Heart left ventricle (tissue), 16 donors: Measurements from ENCODE around the gene SWI5. TPM values are rescaled to one million over a fixed set of nuclear protein-coding genes. Genes with fewer than 3 reads are reported as not detected.

Experiments
- ATAC-seq, 4 donors: fragments of 200-7000 bp; cut with Tn5 transposase; one replicate each; pipeline ENCODE4 v1.9.1; 2020 to 2022; ENCODE audit warnings: moderate library complexity in 4 of 4, mild to moderate bottlenecking in 3 of 4, moderate number of reproducible peaks in 1 of 4
- DNase-seq, 5 donors: peaks; one replicate each; pipeline ENCODE4 v3.0.0-alpha.2; 2020
- H3K27ac ChIP-seq, 12 donors: fragments of 200-600 bp; sonication (generic) in 4 of 12; one replicate each; pipeline versions ENCODE4 v1.5.0 to v1.8.0; 2016 to 2022; ENCODE audit warnings: mild to moderate bottlenecking in 2 of 12
- H3K27me3 ChIP-seq, 9 donors: fragments of 200-600 bp; sonication (generic) in 2 of 9; one replicate each; pipeline versions ENCODE4 v1.5.1 to v1.8.0; 2016 to 2022; ENCODE audit warnings: mild to moderate bottlenecking in 3 of 9
- H3K36me3 ChIP-seq, 9 donors: fragments of 200-600 bp; sonication (generic) in 2 of 9; one replicate each; pipeline versions ENCODE4 v1.5.0 to v1.8.0; 2018 to 2022; ENCODE audit warnings: mild to moderate bottlenecking in 2 of 9
- H3K4me1 ChIP-seq, 12 donors: fragments of 200-600 bp; sonication (generic) in 4 of 12; one replicate each; pipeline versions ENCODE4 v1.5.0 to v1.8.0; 2016 to 2022; ENCODE audit warnings: mild to moderate bottlenecking in 3 of 12
- H3K4me3 ChIP-seq, 12 donors: fragments of 200-600 bp; sonication (generic) in 4 of 12; one replicate each; pipeline versions ENCODE4 v1.5.0 to v1.8.0; 2017 to 2022; ENCODE audit warnings: mild to moderate bottlenecking in 9 of 12, moderate library complexity in 4 of 12
- H3K9me3 ChIP-seq, 12 donors: fragments of 200-600 bp; sonication (generic) in 4 of 12; one replicate each; pipeline versions ENCODE4 v1.5.0 to v1.8.0; 2016 to 2022; ENCODE audit warnings: mild to moderate bottlenecking in 1 of 12
- POLR2A ChIP-seq, 2 donors: fragments of 450-650 bp; IDR thresholded peaks; one replicate each; pipeline ENCODE4 v1.6.1; 2017; ENCODE audit warnings: antibody characterized with exemption in 2 of 2, mild to moderate bottlenecking in 2 of 2, moderate library complexity in 2 of 2
- WGBS, 4 donors: extraction: QIAGEN DNeasy Blood & Tissue Kit in 2 of 4; methylation state at CpG; one replicate each; pipeline versions ENCODE4 v1.1.5 to v1.1.7; 2013 to 2018; 5-methylcytosine and 5-hydroxymethylcytosine counted together
- intact Hi-C, 10 donors: fragments of 100-400 bp; cut with DNase I; formaldehyde crosslinking; loops; one replicate each; pipeline versions ENCODE4 v1.11.1 to v1.14.2; 2022
- polyA plus RNA-seq, 2 donors: library from polyadenylated mRNA; stranded (reverse); fragments of 200-250 nt; gene quantifications; one replicate each; pipeline ENCODE4 v1.2.3, GENCODE V29; 2013
- total RNA-seq, 9 donors: library from RNA; depleted of rRNA in 2 of 9; stranded (reverse); fragments of >200 nt in 2 of 9; fragmentation: NEBNext Ultra II Directional in 3 of 9; extraction: Animal tissue kit (Norgen Biotek cat#: 25700) in 3 of 9; gene quantifications; one replicate each; pipeline versions ENCODE4 v1.1.0 to v1.2.4, GENCODE V29; 2016 to 2023
- TF ChIP-seq, protein P1 (sequence below), 12 donors: fragments of 200-600 bp; sonication (generic) in 4 of 12; IDR thresholded peaks; one replicate each; pipeline versions ENCODE4 v1.5.0 to v1.8.0; 2018 to 2022; ENCODE audit warnings: antibody characterized with exemption in 12 of 12, mild to moderate bottlenecking in 5 of 12
- donor health status: ischemic (EF 13 %, LVEDD 7.1; RV severe dilation, severe dysfunction).
- donor health status: healthy with polysubstance abuse.
- donor health status: DM: no; HTN: yes; CAD: no.
- donor health status: DM: no; HTN: no; CAD: no.
- donor health status: ischemic (EF 25% LVEDD 6.9; RV normal size, moderate dysfunction).
- donor health status: ischemic (EF 25% LVEDD 5.7; RV mildly dilated, moderate dysfunction).
- donor health status: healthy.
- donor health status: DM: yes; HTN: yes; CAD: no.
- donor health status: ischemic (EF 35%, LVEDD 5.7; RV mildly dilated, moderate dysfunction).
- donor health status: nonischemic (EF 11% LVEDD 7.7; RV severe dilation, severe dysfunction).
- donor health status: DM: yes; HTN: yes; CAD: no.
- donor health status: PGD.
- donor health status: ischemic (EF 29% LVEDD 5.4; RV normal size, mild dysfunction).
- donor health status: nonischemic (EF 23%, LVEDD 6.1; RV moderate dilation, normal function).

SWI5 gene
- total and polyA plus RNA-seq, 11 donors = 10.8 to 30.6 (median 18.8) TPM

DNA sequence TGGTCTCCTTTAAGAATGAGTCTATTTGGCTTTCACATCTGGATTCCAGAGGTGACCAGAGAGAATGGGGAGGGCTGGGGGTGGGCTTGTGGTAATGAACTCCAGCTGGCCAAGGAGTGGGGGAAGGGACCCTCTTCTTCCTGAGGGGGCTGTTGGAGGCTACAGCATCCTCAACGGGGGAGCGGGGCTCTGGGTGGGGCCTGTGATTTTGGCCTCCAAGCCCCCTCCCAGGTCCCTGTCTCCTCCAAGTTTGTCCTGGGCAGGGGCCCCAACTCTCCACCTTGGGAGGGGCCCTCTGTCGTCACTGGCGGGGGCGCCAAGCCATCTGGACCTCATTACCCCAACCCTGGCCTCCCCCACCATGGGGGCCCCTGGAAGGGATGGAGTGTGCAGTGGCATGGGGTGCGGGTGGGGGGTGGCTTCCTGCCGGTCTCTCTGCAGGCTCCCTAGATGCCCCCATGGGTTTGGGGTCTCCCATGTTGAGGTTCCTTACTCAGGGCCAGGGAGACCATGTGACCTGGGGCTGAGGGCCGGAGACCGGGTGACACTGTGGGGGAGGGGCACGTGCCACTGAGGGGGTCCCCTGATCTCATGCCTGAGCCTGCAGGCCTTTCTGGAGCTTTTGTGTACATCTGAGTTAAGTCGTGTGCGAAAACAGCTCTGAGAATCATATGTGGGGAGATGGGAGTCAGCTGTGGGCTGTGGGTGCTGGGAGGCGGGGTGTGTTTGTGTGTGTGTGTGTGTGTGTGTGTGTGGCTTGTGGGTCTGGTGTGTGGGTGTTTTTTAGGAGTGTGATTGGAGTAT lies 32.7 kb upstream of the SWI5 start:
- peak overlapping the region in 11 of 12 donors; percentile 37 to 94 (median 71) for H3K27ac ChIP-seq
- intact Hi-C loops = no loop called here
- H3K27me3 ChIP-seq = no peaks in the 10 kb centered on the region
- peaks cover 0 to 35% (median 14%) of the 10 kb centered on the region in 12 donors for H3K4me1 ChIP-seq
- no peak for TF ChIP-seq POLR2A (IDR thresholded peaks at IDR 0.05)
- TF ChIP-seq, protein P1, sequence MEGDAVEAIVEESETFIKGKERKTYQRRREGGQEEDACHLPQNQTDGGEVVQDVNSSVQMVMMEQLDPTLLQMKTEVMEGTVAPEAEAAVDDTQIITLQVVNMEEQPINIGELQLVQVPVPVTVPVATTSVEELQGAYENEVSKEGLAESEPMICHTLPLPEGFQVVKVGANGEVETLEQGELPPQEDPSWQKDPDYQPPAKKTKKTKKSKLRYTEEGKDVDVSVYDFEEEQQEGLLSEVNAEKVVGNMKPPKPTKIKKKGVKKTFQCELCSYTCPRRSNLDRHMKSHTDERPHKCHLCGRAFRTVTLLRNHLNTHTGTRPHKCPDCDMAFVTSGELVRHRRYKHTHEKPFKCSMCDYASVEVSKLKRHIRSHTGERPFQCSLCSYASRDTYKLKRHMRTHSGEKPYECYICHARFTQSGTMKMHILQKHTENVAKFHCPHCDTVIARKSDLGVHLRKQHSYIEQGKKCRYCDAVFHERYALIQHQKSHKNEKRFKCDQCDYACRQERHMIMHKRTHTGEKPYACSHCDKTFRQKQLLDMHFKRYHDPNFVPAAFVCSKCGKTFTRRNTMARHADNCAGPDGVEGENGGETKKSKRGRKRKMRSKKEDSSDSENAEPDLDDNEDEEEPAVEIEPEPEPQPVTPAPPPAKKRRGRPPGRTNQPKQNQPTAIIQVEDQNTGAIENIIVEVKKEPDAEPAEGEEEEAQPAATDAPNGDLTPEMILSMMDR (IDR thresholded peaks at IDR 0.05) = no peak
- peak in 3 of 5 donors; percentile 41 to 64 (median 58) for DNase-seq
- 66 to 86% (median 72%) methylated on average over 9 to 13 of the region's 13 CpGs for WGBS, 4 donors
- H3K4me3 ChIP-seq = peak overlapping the region in 7 of 12 donors; percentile 21 to 65 (median 46)
- no peaks in the 10 kb centered on the region for H3K9me3 ChIP-seq
- peaks cover 0 to 3% (median 0%) of the 10 kb centered on the region in 9 donors for H3K36me3 ChIP-seq
- ATAC-seq = peak in 3 of 4 donors; percentile 10 to 36 (median 15)

DNA sequence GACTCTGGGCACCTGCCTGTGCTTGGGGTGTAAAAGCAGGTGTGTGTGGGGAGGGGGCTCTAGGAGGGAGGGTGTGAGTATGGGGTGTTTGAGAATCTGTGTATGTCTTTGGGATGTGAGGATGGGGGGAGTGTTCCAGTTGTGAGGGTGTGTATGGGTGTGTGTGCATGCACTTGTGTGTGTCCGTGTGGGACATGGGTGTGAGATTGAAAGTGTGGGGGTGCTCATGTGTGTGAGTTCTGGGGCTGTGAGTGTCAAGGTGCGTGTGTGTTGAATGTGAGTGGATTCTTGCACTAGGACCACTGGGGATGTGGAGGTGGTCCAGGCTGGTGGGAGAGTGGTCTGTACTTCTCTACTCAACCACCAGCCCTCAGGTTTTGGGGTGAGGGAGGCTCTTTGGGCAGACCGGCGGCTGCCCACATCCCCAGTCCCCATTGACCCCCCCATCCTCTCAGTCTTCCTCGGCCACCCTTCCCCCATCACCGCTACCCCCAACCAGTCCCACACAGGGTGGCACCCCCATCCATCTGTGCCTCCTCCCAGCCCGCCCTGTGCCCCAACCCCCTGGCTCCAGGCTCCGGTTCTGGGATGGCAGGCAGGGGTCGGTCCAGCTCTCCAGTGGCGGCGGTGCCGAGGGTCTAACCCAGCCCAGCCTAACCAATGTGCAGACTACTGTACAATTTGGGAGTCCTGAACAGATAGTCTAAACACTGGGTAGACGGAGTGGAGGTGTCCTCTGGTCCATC lies 31.8 kb upstream of the SWI5 start:
- TF ChIP-seq, protein P1 (IDR thresholded peaks at IDR 0.05) = no peak
- TF ChIP-seq POLR2A (IDR thresholded peaks at IDR 0.05) = no peak
- H3K27ac ChIP-seq = peak overlapping the region; percentile 37 to 94 (median 64)

DNA sequence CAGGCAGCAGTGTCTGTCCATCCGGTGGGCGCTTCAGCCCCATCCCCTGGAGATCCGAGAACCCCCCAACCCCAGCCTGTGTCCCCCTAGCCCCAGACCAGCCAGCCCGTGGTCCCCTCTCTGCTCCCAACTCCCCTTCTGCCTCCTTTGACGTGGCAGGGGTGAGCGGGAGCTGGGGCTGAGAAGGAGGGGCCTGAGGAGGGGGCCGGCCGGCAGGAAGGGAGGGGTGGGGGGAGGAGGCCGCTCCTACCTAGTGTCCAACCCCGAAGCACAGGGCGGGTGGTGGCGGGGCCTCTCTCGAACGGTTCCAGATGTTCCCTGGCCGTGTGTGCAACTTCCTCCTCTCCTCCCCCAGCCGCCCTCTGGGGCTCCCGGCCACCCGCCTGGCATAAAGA lies 31.2 kb upstream of the SWI5 start:
- H3K36me3 ChIP-seq = no peaks in the 10 kb centered on the region
- peak; percentile 80 to 90 (median 88) for DNase-seq
- H3K4me1 ChIP-seq = peaks cover 0 to 35% (median 14%) of the 10 kb centered on the region in 12 donors
- peak; percentile 71 to 84 (median 82) for ATAC-seq
- TF ChIP-seq, protein P1 (IDR thresholded peaks at IDR 0.05) = no peak
- peak in 1 of 2 donors; percentile 28 for TF ChIP-seq POLR2A (IDR thresholded peaks at IDR 0.05)
- H3K9me3 ChIP-seq = no peaks in the 10 kb centered on the region
- intact Hi-C loops = no loop called here
- peak overlapping the region; percentile 37 to 94 (median 64) for H3K27ac ChIP-seq
- WGBS, 4 donors = 7 to 22% (median 21%) methylated on average over 12 to 18 of the region's 18 CpGs
- H3K27me3 ChIP-seq = no peaks in the 10 kb centered on the region
- H3K4me3 ChIP-seq = peak overlapping the region in 11 of 12 donors; percentile 22 to 65 (median 45)

More for the DNA sequence above, 31.8 kb upstream of the SWI5 start:
- WGBS, 4 donors = 64 to 81% (median 66%) methylated on average over 10 to 13 of the region's 13 CpGs
- ATAC-seq (peak; percentile 2 to 13 (median 6)), DNase-seq (no peak)
- intact Hi-C loops = no loop called here
- Histone ChIP-seq H3K36me3 (no peaks in the 10 kb centered on the region), H3K4me3 (peak overlapping the region in 11 of 12 donors; percentile 22 to 65 (median 45)), H3K9me3 (no peaks in the 10 kb centered on the region), H3K4me1 (peaks cover 0 to 35% (median 14%) of the 10 kb centered on the region in 12 donors), H3K27me3 (no peaks in the 10 kb centered on the region)
